Gastrocnemius medialis (tissue), 4 donors: ENCODE data around the gene ATP6V0E2.

Experiments used
- POLR2A ChIP-seq, 2 donors: fragments of 450-650 bp; IDR thresholded peaks; one replicate each; pipeline ENCODE4 v1.6.1; 2017; ENCODE audit warnings: antibody characterized with exemption in 2 of 2, mild to moderate bottlenecking in 2 of 2, moderate library complexity in 2 of 2
- TF ChIP-seq, protein P1 (sequence below), 5 experiments: fragments of 450-650 bp in 3 of 5; fragments of 200-600 bp in 2 of 5; sonication (generic) in 2 of 5; IDR thresholded peaks in 4 of 5; conservative IDR thresholded peaks in 1 of 5; 1 replicate in 4 of 5; 2 replicates in 1 of 5; pipeline ENCODE4 v1.5.1; 2016 to 2019; ENCODE audit warnings: antibody characterized with exemption in 5 of 5, mild to moderate bottlenecking in 3 of 5, moderate library complexity in 3 of 5

DNA sequence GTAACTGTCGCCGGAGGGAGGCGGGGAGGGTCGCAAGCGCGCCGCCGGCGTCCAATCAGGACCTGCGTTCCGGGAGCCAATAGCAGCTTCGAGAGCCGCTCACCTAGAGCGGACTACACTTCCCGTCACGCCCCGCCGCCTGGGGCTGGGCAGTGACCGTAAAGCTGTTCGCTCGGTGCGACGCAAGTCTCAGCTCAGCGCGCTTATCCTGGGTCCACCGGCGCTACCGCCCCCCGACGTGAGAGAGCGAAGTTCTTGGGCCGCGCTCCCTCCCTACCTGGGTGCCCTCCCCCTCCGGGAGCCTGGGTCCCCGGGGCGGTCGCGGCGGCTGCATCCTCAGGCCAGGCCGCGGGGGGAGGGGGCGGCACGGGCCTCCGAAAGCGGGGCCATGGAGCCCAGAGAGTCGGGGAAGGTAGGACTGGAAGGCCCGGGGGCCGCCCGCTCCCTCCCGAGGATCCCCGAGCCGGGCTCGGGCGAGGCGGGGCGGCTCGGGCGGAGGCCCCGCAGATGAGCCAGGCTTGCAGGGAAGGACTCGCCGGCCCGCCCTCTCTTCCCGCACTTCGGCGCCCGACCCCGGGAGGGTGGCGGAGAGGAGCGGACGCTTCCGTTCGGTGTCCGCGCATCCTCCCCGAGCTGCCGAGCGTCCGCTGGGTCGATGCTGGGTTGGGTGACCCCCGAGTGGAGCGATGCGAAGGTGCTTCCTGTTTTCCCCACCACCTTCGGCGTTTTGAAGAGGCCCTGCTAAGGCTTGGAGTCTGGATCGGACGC lies 35.4 kb upstream of the ATP6V0E2 start, which contains the start of gene ZNF862:
- peak; percentile 62 to 85 for TF ChIP-seq POLR2A (IDR thresholded peaks at IDR 0.05)
- TF ChIP-seq, protein P1, sequence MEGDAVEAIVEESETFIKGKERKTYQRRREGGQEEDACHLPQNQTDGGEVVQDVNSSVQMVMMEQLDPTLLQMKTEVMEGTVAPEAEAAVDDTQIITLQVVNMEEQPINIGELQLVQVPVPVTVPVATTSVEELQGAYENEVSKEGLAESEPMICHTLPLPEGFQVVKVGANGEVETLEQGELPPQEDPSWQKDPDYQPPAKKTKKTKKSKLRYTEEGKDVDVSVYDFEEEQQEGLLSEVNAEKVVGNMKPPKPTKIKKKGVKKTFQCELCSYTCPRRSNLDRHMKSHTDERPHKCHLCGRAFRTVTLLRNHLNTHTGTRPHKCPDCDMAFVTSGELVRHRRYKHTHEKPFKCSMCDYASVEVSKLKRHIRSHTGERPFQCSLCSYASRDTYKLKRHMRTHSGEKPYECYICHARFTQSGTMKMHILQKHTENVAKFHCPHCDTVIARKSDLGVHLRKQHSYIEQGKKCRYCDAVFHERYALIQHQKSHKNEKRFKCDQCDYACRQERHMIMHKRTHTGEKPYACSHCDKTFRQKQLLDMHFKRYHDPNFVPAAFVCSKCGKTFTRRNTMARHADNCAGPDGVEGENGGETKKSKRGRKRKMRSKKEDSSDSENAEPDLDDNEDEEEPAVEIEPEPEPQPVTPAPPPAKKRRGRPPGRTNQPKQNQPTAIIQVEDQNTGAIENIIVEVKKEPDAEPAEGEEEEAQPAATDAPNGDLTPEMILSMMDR (IDR thresholded peaks at IDR 0.05 in 4 of 5, conservative IDR thresholded peaks at IDR 0.05 in 1 of 5), result no peak
